Measurements from ENCODE around the gene CACNA2D4. TPM values are rescaled to one million over a fixed set of nuclear protein-coding genes. Genes with fewer than 3 reads are reported as not detected.

Gene CACNA2D4
- total RNA-seq, 4 donors from 2014 or later: 1.4 to 3.3 (median 3.0) TPM

- TF ChIP-seq CTCF (IDR thresholded peaks at IDR 0.05) (no peak), POLR2AphosphoS5 (IDR thresholded peaks at IDR 0.05) (no peak), EP300 (IDR thresholded peaks at IDR 0.05) (no peak), POLR2A (IDR thresholded peaks at IDR 0.05) (no peak)
- ATAC-seq: no peak
- Histone ChIP-seq H3K4me1 (no peaks in the 10 kb centered on the region), H3K27ac (no peak overlapping the region), H3K27me3 (peaks cover 5% of the 10 kb centered on the region), H3K4me3 (no peak overlapping the region), H3K36me3 (no peaks in the 10 kb centered on the region), H3K9me3 (no peaks in the 10 kb centered on the region)
- WGBS, 2 donors (ENCODE audit: low coverage in 1 of 2): 47 to 54% methylated on average over 2 to 3 of the region's 3 CpGs
These were observed 42.4 kb downstream of the CACNA2D4 start for GRCh38 chr12:1876086-1876485.

GRCh38 chr12:1875608-1876007 lies 42.8 kb downstream of the CACNA2D4 start:
- H3K27me3 ChIP-seq: peaks cover 5% of the 10 kb centered on the region
- no peaks in the 10 kb centered on the region for H3K9me3 ChIP-seq
- ATAC-seq: no peak
- TF ChIP-seq POLR2AphosphoS5 (IDR thresholded peaks at IDR 0.05) (no peak), EP300 (IDR thresholded peaks at IDR 0.05) (no peak), CTCF (IDR thresholded peaks at IDR 0.05) (no peak), POLR2A (IDR thresholded peaks at IDR 0.05) (no peak)
- no peaks in the 10 kb centered on the region for H3K4me1 ChIP-seq
- H3K4me3 ChIP-seq: no peak overlapping the region
- H3K27ac ChIP-seq: no peak overlapping the region
- 55 to 80% methylated on average over 1 to 6 of the region's 6 CpGs for WGBS, 2 donors (ENCODE audit: low coverage in 1 of 2)
- H3K36me3 ChIP-seq: no peaks in the 10 kb centered on the region

GRCh38 chr12:1873531-1874510 lies 44.6 kb downstream of the CACNA2D4 start:
- ATAC-seq: no peak
- Histone ChIP-seq H3K4me1 (no peaks in the 10 kb centered on the region), H3K27ac (no peak overlapping the region), H3K9me3 (peaks cover 0 to 14% (median 0%) of the 10 kb centered on the region in 3 donors), H3K27me3 (peaks cover 5% of the 10 kb centered on the region), H3K4me3 (no peak overlapping the region), H3K36me3 (no peaks in the 10 kb centered on the region)
- WGBS, 2 donors (ENCODE audit: low coverage in 1 of 2): 50 to 58% methylated on average over 5 of the region's 5 CpGs
- no peak for TF ChIP-seq POLR2A (IDR thresholded peaks at IDR 0.05)
- TF ChIP-seq EP300 (IDR thresholded peaks at IDR 0.05): no peak
- TF ChIP-seq POLR2AphosphoS5 (IDR thresholded peaks at IDR 0.05): no peak
- TF ChIP-seq CTCF (IDR thresholded peaks at IDR 0.05): no peak

- TF ChIP-seq POLR2AphosphoS5 (IDR thresholded peaks at IDR 0.05) (no peak), EP300 (IDR thresholded peaks at IDR 0.05) (no peak), CTCF (IDR thresholded peaks at IDR 0.05) (no peak), POLR2A (IDR thresholded peaks at IDR 0.05) (no peak)
- Histone ChIP-seq H3K4me1 (no peaks in the 10 kb centered on the region), H3K27ac (no peak overlapping the region), H3K27me3 (peaks cover 5% of the 10 kb centered on the region), H3K36me3 (no peaks in the 10 kb centered on the region), H3K4me3 (no peak overlapping the region), H3K9me3 (peaks cover 0 to 14% (median 0%) of the 10 kb centered on the region in 3 donors)
- ATAC-seq: no peak
- 83 to 100% methylated on average over 3 to 6 of the region's 7 CpGs for WGBS, 2 donors (ENCODE audit: low coverage in 1 of 2)
These were observed 46.0 kb downstream of the CACNA2D4 start for GRCh38 chr12:1872448-1872847.

DNA sequence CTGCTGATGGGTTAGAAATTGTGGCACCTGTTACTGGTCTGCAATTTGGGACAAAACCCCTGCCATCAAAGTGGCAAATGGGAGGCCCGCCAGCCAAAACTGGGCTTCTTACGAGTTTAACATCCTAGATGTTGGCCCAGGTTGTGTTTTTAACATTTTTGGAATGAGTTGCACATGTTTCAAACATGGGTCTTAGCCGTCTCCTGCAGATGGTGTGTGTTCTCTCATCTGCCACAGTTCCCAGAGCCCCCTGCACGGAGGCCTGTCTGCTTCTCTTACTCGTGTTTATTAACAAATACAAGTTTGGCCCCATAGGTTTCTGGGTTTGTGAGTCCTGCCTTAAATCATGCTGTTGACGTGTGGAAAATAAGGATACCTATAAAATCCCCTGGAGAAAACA lies 46.5 kb downstream of the CACNA2D4 start:
- WGBS, 2 donors (ENCODE audit: low coverage in 1 of 2): 55 to 76% methylated on average over 4 to 5 of the region's 6 CpGs
- no peak for ATAC-seq
- H3K9me3 ChIP-seq: peaks cover 0 to 14% (median 0%) of the 10 kb centered on the region in 3 donors
- H3K36me3 ChIP-seq: no peaks in the 10 kb centered on the region
- no peak overlapping the region for H3K4me3 ChIP-seq
- no peaks in the 10 kb centered on the region for H3K4me1 ChIP-seq
- TF ChIP-seq POLR2AphosphoS5 (IDR thresholded peaks at IDR 0.05) (no peak), POLR2A (IDR thresholded peaks at IDR 0.05) (no peak), EP300 (IDR thresholded peaks at IDR 0.05) (no peak), CTCF (IDR thresholded peaks at IDR 0.05) (no peak)
- H3K27ac ChIP-seq: no peak overlapping the region
- H3K27me3 ChIP-seq: peaks cover 5% of the 10 kb centered on the region

Data from gastroesophageal sphincter (tissue), 4 donors.